SU-DHL-6 (cell line): ENCODE measurements around the gene PLAU.

Source experiments
- H2AFZ ChIP-seq: fragments of 200-600 bp; sonication (generic); 2 replicates; pipeline ENCODE4 v1.6.1; 2014; ENCODE audit warnings: low read depth, mild to moderate bottlenecking, moderate library complexity, mixed read lengths, antibody characterized with exemption, low read length; ENCODE audit not compliant: severe bottlenecking
- H3F3A ChIP-seq: fragments of 200-600 bp; shearing (Covaris generic); 2 replicates; pipeline ENCODE4 v1.6.0; 2016; ENCODE audit warnings: antibody characterized with exemption, mild to moderate bottlenecking; ENCODE audit not compliant: insufficient read depth
- H3K27ac ChIP-seq: fragments of 200-600 bp; sonication (generic); 2 replicates; pipeline ENCODE4 v1.5.1; 2016; ENCODE audit warnings: low read depth, mild to moderate bottlenecking, low read length, moderate library complexity, mixed read lengths
- H3K27me3 ChIP-seq: fragments of 200-600 bp; sonication (generic), shearing (Covaris generic); 2 replicates; pipeline ENCODE4 v1.6.0; 2014; ENCODE audit warnings: mild to moderate bottlenecking, low read length
- H3K36me3 ChIP-seq: fragments of 200-600 bp; sonication (generic); 2 replicates; pipeline ENCODE4 v1.6.1; 2014; ENCODE audit warnings: mild to moderate bottlenecking, low read length, mixed read lengths
- H3K4me2 ChIP-seq: fragments of 300-600, 200-600 bp; shearing (Covaris generic), sonication (generic); 2 replicates; pipeline ENCODE4 v1.6.0; 2014; ENCODE audit warnings: low read length, low read depth, mild to moderate bottlenecking; ENCODE audit not compliant: poor library complexity, severe bottlenecking
- H3K4me3 ChIP-seq: fragments of 200-600 bp; sonication (generic); 2 replicates; pipeline ENCODE4 v1.5.1; 2014; ENCODE audit warnings: antibody characterized with exemption, low read length, mild to moderate bottlenecking, mixed read lengths; ENCODE audit not compliant: insufficient read depth, poor library complexity, severe bottlenecking
- H3K79me2 ChIP-seq: fragments of 200-600 bp; sonication (generic); 2 replicates; pipeline ENCODE4 v1.6.1; 2014; ENCODE audit warnings: mild to moderate bottlenecking, low read length, moderate library complexity; ENCODE audit not compliant: insufficient read depth
- H3K9ac ChIP-seq: fragments of 200-600 bp; sonication (generic); 2 replicates; pipeline ENCODE4 v1.7.0; 2014; ENCODE audit warnings: mild to moderate bottlenecking, low read length
- H3K9me2 ChIP-seq: fragments of 200-600 bp; sonication (generic); replicated peaks from 2 replicates; pipeline ENCODE4 v1.6.1; 2014; ENCODE audit warnings: low read length; ENCODE audit not compliant: insufficient read depth
- H3K9me3 ChIP-seq: fragments of 200-600 bp; sonication (generic); 2 replicates; pipeline ENCODE4 v1.6.1; 2014; ENCODE audit warnings: low read length, mixed read lengths; ENCODE audit not compliant: insufficient read depth
- H4K20me1 ChIP-seq: fragments of 200-600 bp; sonication (generic); 2 replicates; pipeline ENCODE4 v1.6.1; 2014; ENCODE audit warnings: low read depth, mild to moderate bottlenecking, antibody characterized with exemption, low read length, moderate library complexity, mixed read lengths
- EZH2phosphoT487 ChIP-seq: fragments of 200-600 bp; sonication (generic), shearing (Covaris generic); conservative IDR thresholded peaks from 2 replicates; pipeline ENCODE4 v1.6.1; 2018; ENCODE audit warnings: mild to moderate bottlenecking, antibody characterized with exemption, low read length, moderate library complexity, mixed read lengths
- TF ChIP-seq, protein P1 (sequence below): fragments of 200-600 bp; sonication (generic); IDR thresholded peaks from one replicate; pipeline ENCODE4 v1.5.1; 2017; ENCODE audit warnings: antibody characterized with exemption, mild to moderate bottlenecking, low read length, moderate library complexity; ENCODE audit not compliant: insufficient read depth, poor library complexity, severe bottlenecking

PLAU gene

DNA sequence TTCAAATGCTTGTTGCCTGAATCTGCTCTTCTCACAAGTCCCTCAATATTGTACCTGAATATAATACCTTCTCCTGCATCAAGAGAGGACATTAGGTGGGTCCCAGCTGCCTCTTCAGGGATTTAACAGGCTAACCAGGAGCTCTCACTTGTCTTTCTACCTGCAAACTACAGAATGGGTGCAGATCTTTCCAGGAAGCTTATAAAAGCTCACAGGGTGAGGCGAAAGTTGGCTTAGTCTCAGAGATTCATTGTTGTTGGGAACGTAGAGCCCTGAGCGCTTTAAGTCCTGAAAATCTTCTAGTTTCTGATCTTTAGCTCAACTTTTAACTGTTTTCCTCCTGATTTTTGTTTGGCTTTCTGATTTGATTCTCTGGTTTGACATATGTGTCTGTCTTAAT is 25.0 kb downstream of the PLAU start:
- no peak for TF ChIP-seq EZH2phosphoT487
- TF ChIP-seq, protein P1, sequence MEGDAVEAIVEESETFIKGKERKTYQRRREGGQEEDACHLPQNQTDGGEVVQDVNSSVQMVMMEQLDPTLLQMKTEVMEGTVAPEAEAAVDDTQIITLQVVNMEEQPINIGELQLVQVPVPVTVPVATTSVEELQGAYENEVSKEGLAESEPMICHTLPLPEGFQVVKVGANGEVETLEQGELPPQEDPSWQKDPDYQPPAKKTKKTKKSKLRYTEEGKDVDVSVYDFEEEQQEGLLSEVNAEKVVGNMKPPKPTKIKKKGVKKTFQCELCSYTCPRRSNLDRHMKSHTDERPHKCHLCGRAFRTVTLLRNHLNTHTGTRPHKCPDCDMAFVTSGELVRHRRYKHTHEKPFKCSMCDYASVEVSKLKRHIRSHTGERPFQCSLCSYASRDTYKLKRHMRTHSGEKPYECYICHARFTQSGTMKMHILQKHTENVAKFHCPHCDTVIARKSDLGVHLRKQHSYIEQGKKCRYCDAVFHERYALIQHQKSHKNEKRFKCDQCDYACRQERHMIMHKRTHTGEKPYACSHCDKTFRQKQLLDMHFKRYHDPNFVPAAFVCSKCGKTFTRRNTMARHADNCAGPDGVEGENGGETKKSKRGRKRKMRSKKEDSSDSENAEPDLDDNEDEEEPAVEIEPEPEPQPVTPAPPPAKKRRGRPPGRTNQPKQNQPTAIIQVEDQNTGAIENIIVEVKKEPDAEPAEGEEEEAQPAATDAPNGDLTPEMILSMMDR, result no peak
- Histone ChIP-seq H2AFZ (no peak overlapping the region), H3K9ac (no peak overlapping the region)

DNA sequence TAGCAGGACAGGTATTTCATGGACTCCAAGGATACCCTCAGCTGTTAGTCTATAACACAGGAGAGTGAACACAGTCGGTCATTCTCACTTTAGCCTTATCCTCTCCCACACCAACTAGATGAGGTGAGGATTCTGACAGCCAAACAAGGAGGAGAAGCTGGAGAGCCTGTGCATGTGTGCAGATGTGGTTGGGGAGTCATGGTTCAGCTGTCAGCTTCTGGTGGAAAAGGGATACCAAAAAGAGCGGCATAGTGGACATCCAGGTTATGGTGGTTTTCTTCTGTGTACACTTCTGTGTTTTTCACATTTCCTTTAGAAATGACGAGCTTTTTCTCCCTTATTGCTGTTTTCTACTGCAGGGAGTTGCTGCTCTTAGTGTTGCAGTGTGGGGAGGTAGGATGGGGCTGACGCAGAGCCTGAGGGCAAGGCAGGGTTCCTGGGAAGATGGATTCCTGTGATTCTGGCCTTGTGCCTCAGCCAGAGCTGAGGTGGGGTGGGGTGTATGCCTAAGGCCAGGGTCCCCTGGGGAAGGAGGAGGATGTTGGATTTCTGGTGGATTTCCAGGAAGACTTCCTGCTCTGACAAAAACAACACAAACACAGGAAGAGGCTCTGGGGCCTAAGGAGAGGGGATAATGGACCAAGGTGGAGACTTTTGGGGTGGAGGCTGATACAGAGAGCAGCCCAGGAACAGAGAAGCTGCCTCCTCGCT is 26.6 kb downstream of the PLAU start:
- no peaks in the 10 kb centered on the region for H3F3A ChIP-seq
- no peaks in the 10 kb centered on the region for H3K79me2 ChIP-seq
- no peak overlapping the region for H3K27ac ChIP-seq
- H3K27me3 ChIP-seq, result no peaks in the 10 kb centered on the region
- H2AFZ ChIP-seq, result no peak overlapping the region
- H4K20me1 ChIP-seq, result no peaks in the 10 kb centered on the region
- H3K9me3 ChIP-seq, result no peaks in the 10 kb centered on the region
- H3K9ac ChIP-seq, result no peak overlapping the region
- TF ChIP-seq, protein P1, result no peak
- TF ChIP-seq EZH2phosphoT487, result no peak
- no peak overlapping the region for H3K4me2 ChIP-seq
- H3K4me3 ChIP-seq, result no peak overlapping the region
- no peaks in the 10 kb centered on the region for H3K36me3 ChIP-seq
- H3K9me2 ChIP-seq, result no peaks in the 10 kb centered on the region

More for the DNA sequence above, 25.0 kb downstream of the PLAU start:
- no peaks in the 10 kb centered on the region for H3K9me2 ChIP-seq
- no peak overlapping the region for H3K27ac ChIP-seq
- no peaks in the 10 kb centered on the region for H3K36me3 ChIP-seq
- H3K27me3 ChIP-seq, result no peaks in the 10 kb centered on the region
- H3K4me3 ChIP-seq, result no peak overlapping the region
- H3K9me3 ChIP-seq, result no peaks in the 10 kb centered on the region
- H3K79me2 ChIP-seq, result no peaks in the 10 kb centered on the region
- no peaks in the 10 kb centered on the region for H3F3A ChIP-seq
- H3K4me2 ChIP-seq, result no peak overlapping the region
- no peaks in the 10 kb centered on the region for H4K20me1 ChIP-seq

DNA sequence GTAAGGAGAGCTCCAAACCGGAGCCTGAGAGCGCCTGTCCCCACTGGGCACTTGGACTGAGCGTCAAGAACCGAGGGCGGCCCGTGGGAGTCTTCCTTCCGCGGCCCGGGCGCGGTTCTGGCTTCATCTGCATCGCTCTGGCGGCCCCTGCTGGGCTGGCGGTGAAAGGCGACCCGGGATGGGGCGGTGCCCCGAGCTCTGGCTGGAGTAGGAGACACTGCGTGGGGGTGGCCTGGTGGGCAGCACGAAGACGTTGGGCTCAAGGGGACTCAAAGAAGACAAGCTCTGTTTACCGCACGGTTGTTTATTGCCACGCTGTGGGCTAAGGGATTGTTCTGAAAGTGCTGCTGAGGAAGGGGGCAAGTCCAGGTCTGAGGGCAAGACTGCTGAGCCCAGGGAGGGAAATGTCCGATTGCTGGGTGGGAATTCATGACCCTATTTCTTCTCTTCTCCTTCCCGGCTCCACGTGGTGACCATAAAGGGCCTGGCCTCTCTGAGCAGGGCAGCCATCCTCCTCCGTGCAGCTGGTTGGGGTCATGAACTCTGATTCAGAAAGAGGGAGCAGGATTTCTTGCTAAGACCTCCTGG is 29.8 kb downstream of the PLAU start:
- Histone ChIP-seq H3K9ac (peak overlapping the region; percentile 18; the same call in 1 of the 2 replicates), H3K4me3 (no peak overlapping the region), H3K27ac (no peak overlapping the region)

More for the DNA sequence above, 29.8 kb downstream of the PLAU start:
- H3K9me2 ChIP-seq, result no peaks in the 10 kb centered on the region
- H3K79me2 ChIP-seq, result no peaks in the 10 kb centered on the region
- H3K36me3 ChIP-seq, result no peaks in the 10 kb centered on the region
- H3K27me3 ChIP-seq, result no peaks in the 10 kb centered on the region
- H3K9me3 ChIP-seq, result no peaks in the 10 kb centered on the region
- TF ChIP-seq, protein P1, result peak; percentile 91
- no peak for TF ChIP-seq EZH2phosphoT487
- peak overlapping the region; percentile 60 for H3K4me2 ChIP-seq
- H4K20me1 ChIP-seq, result no peaks in the 10 kb centered on the region
- no peaks in the 10 kb centered on the region for H3F3A ChIP-seq
- peak overlapping the region; percentile 97 for H2AFZ ChIP-seq
